ENCODE results near the gene PLEKHM3.

The PLEKHM3 gene

DNA sequence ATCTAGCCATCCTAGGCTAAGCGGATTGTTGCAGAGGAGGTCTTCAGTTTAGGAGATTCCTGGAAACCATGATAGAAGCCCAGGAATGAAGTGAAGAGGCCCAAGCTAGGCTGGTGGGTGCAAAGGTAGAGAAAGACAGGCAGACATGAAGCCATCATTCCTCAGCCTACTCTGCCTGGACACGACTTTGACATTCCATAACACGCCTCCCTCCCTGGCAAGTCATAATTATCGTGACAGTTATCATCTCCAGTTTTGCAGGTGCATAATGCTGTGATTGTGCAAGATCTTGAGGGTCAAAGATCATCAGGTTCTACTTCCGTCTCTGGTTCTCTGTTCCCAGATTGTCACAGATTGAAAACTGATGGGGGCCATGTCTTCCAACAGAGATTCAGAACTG is 240.4 kb downstream of the PLEKHM3 start:
- DNase-seq (ENCODE audit: low spot score), result no peak

DNA sequence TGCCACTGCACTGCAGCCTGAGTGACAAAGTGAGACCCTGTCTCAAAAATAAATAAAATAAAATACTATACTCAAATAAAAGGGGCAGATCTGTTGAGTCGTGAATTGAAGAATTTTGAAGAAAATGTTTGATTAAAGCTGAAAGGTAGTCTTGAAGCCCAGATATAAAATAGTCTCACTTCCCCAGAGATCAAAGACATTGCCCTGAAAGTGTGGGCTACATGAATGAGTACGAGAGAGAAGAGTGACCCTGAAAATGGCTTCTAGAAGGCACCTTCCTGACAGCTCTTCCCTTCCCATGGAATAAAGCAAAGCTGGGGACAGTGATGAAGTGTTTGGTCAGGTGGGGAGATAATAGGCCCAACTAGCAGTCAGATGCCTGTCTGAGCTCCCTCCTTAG is 241.8 kb downstream of the PLEKHM3 start:
- no peak for DNase-seq (ENCODE audit: low spot score)

- DNase-seq (ENCODE audit: low spot score), result no peak
Observed at GRCh38 chr2:207782238-207783030, 242.9 kb downstream of the PLEKHM3 start.

DNA sequence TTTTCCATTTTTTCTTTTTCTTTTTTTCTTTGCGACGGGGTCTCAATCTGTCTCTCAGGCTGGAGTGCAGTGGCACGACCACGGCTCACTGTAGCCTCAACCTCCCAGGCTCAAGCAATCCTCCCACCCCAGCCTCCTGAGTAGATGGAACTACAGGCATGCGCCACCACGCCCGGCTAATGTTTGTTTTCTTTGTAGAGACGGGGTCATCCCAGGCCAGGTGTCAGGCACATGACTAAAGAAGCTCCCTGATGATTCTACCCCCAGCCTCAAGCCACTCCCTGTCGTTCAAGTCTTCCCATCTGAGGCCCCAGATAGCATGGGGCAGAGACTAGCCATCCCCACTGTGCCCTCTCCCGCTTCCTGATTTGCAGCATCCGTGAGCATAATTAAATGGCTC is 245.8 kb downstream of the PLEKHM3 start:
- no peak for DNase-seq (ENCODE audit: low spot score)

DNA sequence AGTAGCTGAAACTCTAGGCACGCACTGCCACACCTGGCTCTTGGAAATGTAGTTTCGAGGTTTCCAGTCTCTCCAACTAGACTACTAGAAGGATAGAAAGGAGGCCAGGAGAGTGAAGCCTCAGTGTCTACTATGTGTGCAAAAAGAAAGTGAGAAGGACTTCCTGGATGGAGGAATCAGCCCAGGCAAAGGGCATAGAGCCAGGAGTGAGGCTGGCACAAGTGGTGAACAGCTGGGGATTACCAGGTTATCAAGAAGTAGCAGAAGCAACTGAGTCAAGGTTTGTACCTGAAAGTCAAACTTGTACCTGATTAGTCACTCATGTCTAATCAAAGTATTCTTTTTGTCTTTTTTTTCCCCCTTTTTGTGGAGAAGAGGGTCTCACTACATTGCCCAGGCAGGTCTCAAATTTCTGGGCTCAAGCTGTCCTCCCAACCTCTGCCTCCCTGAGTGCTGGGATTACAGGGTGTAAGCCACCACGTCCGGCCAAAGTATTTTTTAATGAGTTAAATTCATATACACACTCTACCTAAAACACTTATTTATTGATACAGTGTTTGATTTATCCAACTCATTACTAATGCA is 246.9 kb downstream of the PLEKHM3 start:
- no peak for DNase-seq (ENCODE audit: low spot score)

DNA sequence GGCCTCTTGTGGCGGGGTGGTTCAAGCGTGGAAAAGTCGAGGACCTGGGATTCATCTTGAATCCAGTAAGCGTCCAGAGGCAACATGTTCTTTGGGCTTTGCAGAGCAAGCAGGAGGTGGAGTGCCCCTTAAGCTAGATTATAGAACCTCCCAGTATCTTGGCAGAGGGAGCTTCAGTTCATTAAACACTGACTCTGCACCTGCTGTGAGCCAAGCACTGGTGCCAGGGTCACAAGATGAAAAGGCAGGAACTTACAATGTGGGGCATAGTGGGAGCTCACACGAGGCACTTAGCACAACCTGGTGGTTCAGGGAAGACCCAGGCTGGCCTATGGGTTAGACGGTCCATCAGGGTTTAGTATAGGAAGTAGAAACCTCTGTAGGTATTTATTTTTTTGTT is 248.2 kb downstream of the PLEKHM3 start:
- DNase-seq (ENCODE audit: low spot score), result no peak

DNA sequence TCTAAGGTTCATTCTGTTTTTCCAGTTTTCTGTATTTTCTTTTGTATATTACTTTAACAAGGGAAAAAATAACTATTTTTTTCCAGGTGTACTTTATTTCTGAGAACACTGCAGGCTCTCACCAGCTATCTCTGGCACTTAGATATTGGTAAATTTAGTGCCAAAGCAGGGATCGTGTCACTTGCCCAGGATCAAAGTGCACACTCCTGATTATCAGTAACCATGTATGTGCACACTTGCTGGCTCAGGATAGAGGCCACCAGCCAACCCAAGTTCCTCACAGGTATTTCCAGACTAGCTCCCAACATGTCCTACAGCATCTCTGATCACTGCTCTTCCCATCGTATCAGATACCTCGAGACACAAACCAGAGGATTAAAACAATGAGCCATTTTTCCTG is 249.9 kb downstream of the PLEKHM3 start:
- DNase-seq (ENCODE audit: low spot score), result no peak

- DNase-seq (ENCODE audit: low spot score), result no peak
Observed at GRCh38 chr2:207772844-207773205, 252.5 kb downstream of the PLEKHM3 start.

DNA sequence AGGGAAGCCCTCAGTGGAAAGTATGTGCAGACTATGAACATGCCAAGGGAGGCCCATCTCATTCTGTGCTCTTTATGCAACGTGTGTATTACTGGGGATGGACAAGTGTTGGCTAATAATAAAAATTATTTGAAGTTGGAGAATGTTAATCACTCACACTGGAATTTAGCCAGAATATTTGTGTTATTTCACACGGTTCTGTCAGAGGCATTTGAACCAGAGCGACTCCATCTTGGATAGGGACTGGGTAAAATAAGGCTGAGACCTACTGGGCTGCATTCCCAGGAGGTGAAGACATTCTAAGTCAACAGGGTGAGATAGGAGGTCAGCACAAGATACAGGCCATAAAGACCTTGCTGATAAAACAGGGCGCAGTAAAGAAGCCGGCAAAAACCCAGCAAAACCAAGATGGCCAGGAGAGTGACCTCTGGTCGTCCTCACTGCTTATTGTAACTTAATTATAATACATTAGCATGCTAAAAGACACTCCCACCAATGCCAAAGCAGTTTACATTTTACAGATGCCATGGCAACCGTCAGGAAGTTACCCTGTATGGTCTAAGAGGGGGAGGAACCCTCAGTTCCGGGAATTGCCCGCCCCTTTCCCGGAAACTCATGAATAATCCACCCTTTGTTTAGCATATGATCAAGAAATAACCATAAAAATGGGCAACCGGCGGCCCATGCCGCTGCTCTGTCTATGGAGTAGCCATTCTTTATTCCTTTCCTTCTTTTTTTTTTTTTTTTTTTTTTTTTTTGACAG is 253.1 kb downstream of the PLEKHM3 start:
- peak; percentile 35 for DNase-seq (ENCODE audit: low spot score)

GRCh38 chr2:207771421-207771820 is 253.9 kb downstream of the PLEKHM3 start:
- no peak for DNase-seq (ENCODE audit: low spot score)

Measured in iPS-NIHi11 (cell line).